DND-41 (cell line): ENCODE measurements around the gene UNC5CL.

Experiments
- ATAC-seq: fragments of 200-7000 bp; cut with Tn5 transposase; 3 replicates; pipeline ENCODE4 v1.9.1; 2021; ENCODE audit warnings: low read depth; ENCODE audit not compliant: insufficient read depth
- DNase-seq: peaks from one replicate; pipeline ENCODE4 v3.0.0-alpha.2; 2020
- H2AFZ ChIP-seq: 2 replicates; pipeline ENCODE4 v1.6.0; 2012; ENCODE audit warnings: low read depth, low read length
- H3K27ac ChIP-seq: 2 replicates; pipeline ENCODE4 v1.5.1; 2012; ENCODE audit warnings: low read length, inconsistent platforms
- H3K27me3 ChIP-seq: fragments of 200-600 bp; sonication (generic); 2 replicates; pipeline ENCODE4 v1.6.0; 2012; ENCODE audit warnings: low read length, mild to moderate bottlenecking, inconsistent platforms; ENCODE audit not compliant: insufficient read depth, poor library complexity
- H3K36me3 ChIP-seq: 2 replicates; pipeline ENCODE4 v1.5.1; 2012; ENCODE audit warnings: low read length, inconsistent platforms; ENCODE audit not compliant: insufficient read depth
- H3K4me1 ChIP-seq: 2 replicates; pipeline ENCODE4 v1.5.1; 2012; ENCODE audit warnings: mild to moderate bottlenecking, low read length; ENCODE audit not compliant: insufficient read depth
- H3K4me2 ChIP-seq: 2 replicates; pipeline ENCODE4 v1.6.0; 2012; ENCODE audit warnings: mild to moderate bottlenecking, moderate library complexity, low read length, inconsistent platforms; ENCODE audit not compliant: insufficient read depth
- H3K4me3 ChIP-seq, 2 experiments: fragments of 200-600 bp in 1 of 2; shearing (Covaris generic) in 1 of 2; 2 replicates each; pipeline ENCODE4 v1.5.1; 2012 to 2016; ENCODE audit warnings: inconsistent platforms in 2 of 2, low read length in 2 of 2, mild to moderate bottlenecking in 2 of 2, low read depth in 1 of 2, moderate library complexity in 1 of 2
- H3K79me2 ChIP-seq: 2 replicates; pipeline ENCODE4 v1.6.0; 2012; ENCODE audit warnings: low read length, inconsistent platforms; ENCODE audit not compliant: insufficient read depth
- H3K9ac ChIP-seq: 2 replicates; pipeline ENCODE4 v1.6.0; 2012; ENCODE audit warnings: low read depth, mild to moderate bottlenecking, inconsistent platforms, low read length, moderate library complexity
- H3K9me3 ChIP-seq: 2 replicates; pipeline ENCODE4 v1.5.1; 2012; ENCODE audit warnings: low read length, moderate library complexity, mild to moderate bottlenecking, inconsistent platforms; ENCODE audit not compliant: insufficient read depth, severe bottlenecking
- H4K20me1 ChIP-seq: 2 replicates; pipeline ENCODE4 v1.6.0; 2012; ENCODE audit warnings: low read length; ENCODE audit not compliant: insufficient read depth
- CTCF ChIP-seq: IDR thresholded peaks from 2 replicates; pipeline ENCODE4 v1.5.1; 2012; ENCODE audit warnings: borderline replicate concordance, low read length, moderate library complexity, mild to moderate bottlenecking; ENCODE audit not compliant: poor library complexity, severe bottlenecking; ENCODE audit errors: extremely low read depth
- EZH2 ChIP-seq: IDR thresholded peaks from 3 replicates; pipeline ENCODE4 v1.6.1; 2012; ENCODE audit warnings: borderline replicate concordance, low read depth, mild to moderate bottlenecking, moderate library complexity, low read length, inconsistent platforms; ENCODE audit not compliant: severe bottlenecking

Gene UNC5CL

GRCh38 chr6:41046084-41046483 lies 7.1 kb upstream of the UNC5CL start:
- no peaks in the 10 kb centered on the region for H3K4me1 ChIP-seq
- no peak overlapping the region for H3K27ac ChIP-seq
- TF ChIP-seq CTCF = no peak
- no peak for TF ChIP-seq EZH2
- DNase-seq (no peak), ATAC-seq (no peak)
- H2AFZ ChIP-seq = no peak overlapping the region
- H3K79me2 ChIP-seq = no peaks in the 10 kb centered on the region
- H3K4me3 ChIP-seq = no peak overlapping the region
- H4K20me1 ChIP-seq = no peaks in the 10 kb centered on the region
- H3K4me2 ChIP-seq = no peak overlapping the region
- H3K9ac ChIP-seq = no peak overlapping the region
- H3K27me3 ChIP-seq = no peaks in the 10 kb centered on the region
- no peaks in the 10 kb centered on the region for H3K9me3 ChIP-seq
- H3K36me3 ChIP-seq = no peaks in the 10 kb centered on the region

- H3K36me3 ChIP-seq = no peaks in the 10 kb centered on the region
- H3K4me1 ChIP-seq = no peaks in the 10 kb centered on the region
- no peak overlapping the region for H3K27ac ChIP-seq
- TF ChIP-seq CTCF = no peak
- no peak for TF ChIP-seq EZH2
- no peak for DNase-seq
- no peaks in the 10 kb centered on the region for H3K79me2 ChIP-seq
- H2AFZ ChIP-seq = no peak overlapping the region
- H3K9ac ChIP-seq = no peak overlapping the region
- no peak overlapping the region for H3K4me2 ChIP-seq
- no peaks in the 10 kb centered on the region for H3K9me3 ChIP-seq
- no peaks in the 10 kb centered on the region for H3K27me3 ChIP-seq
- no peak for ATAC-seq
- no peaks in the 10 kb centered on the region for H4K20me1 ChIP-seq
- no peak overlapping the region for H3K4me3 ChIP-seq
These were observed 6.6 kb upstream of the UNC5CL start for GRCh38 chr6:41045664-41046063.

- Histone ChIP-seq H3K79me2 (no peaks in the 10 kb centered on the region), H3K4me3 (no peak overlapping the region), H3K9me3 (no peaks in the 10 kb centered on the region), H3K27ac (no peak overlapping the region), H3K4me1 (no peaks in the 10 kb centered on the region), H3K9ac (no peak overlapping the region), H2AFZ (no peak overlapping the region), H3K27me3 (no peaks in the 10 kb centered on the region), H3K36me3 (no peaks in the 10 kb centered on the region), H3K4me2 (no peak overlapping the region), H4K20me1 (no peaks in the 10 kb centered on the region)
- DNase-seq = no peak
- TF ChIP-seq CTCF = no peak
- no peak for TF ChIP-seq EZH2
- no peak for ATAC-seq
These were observed 4.1 kb upstream of the UNC5CL start for GRCh38 chr6:41043151-41043550.

- Histone ChIP-seq H3K4me2 (no peak within 1 kb of the TSS), H3K27me3 (no peaks in the 10 kb centered on the region), H3K4me3 (no peak within 1 kb of the TSS), H3K79me2 (no peaks in the 10 kb centered on the region), H3K36me3 (no peaks in the 10 kb centered on the region), H4K20me1 (no peaks in the 10 kb centered on the region), H3K4me1 (no peaks in the 10 kb centered on the region), H3K9me3 (no peaks in the 10 kb centered on the region), H3K9ac (no peak within 1 kb of the TSS), H3K27ac (no peak within 1 kb of the TSS), H2AFZ (no peak within 1 kb of the TSS)
- TF ChIP-seq EZH2 = no peak
- ATAC-seq = no peak
- no peak for DNase-seq
These were observed 3.4 kb upstream of the UNC5CL start, which contains the start of gene TSPO2 for GRCh38 chr6:41042226-41043055. TSS of gene TSPO2 (plus strand) at chr6:41042467. CDS start at chr6:41042986, 519 bp downstream.
